HL-60 (cell line): Measurements from ENCODE around the gene MGAT5.

Experiments
- GABPA ChIP-seq: IDR thresholded peaks from 2 replicates; pipeline ENCODE4 v1.6.1; 2012; ENCODE audit warnings: low read depth
- POLR2AphosphoS5 ChIP-seq: IDR thresholded peaks from 2 replicates; pipeline ENCODE4 v1.6.1; 2012; ENCODE audit warnings: low read depth
- REST ChIP-seq: IDR thresholded peaks from 2 replicates; pipeline ENCODE4 v1.6.1; 2012; ENCODE audit warnings: low read depth; ENCODE audit not compliant: insufficient replicate concordance

- TF ChIP-seq GABPA (no peak), REST (no peak), POLR2AphosphoS5 (no peak)
Observed at GRCh38 chr2:134449157-134449556, 195.3 kb downstream of the MGAT5 start.
